CD4-positive, alpha-beta T cell treated with Interleukin-6 at 100 ng/mL for 8 hours (primary cell): ENCODE results near the gene KCNN3.
A peak's percentile ranks its signal among the peaks of the same experiment; 100 is the strongest.

Experiments used
- DNase-seq: peaks from one replicate; pipeline ENCODE4 v3.0.0-alpha.2; 2020; ENCODE audit warnings: mixed read lengths, low spot score

The KCNN3 gene

GRCh38 chr1:154770897-154771594 lies 99.0 kb downstream of the KCNN3 start:
- no peak for DNase-seq

GRCh38 chr1:154769193-154769895 lies 100.7 kb downstream of the KCNN3 start:
- DNase-seq, result no peak

- no peak for DNase-seq
These were observed 101.5 kb downstream of the KCNN3 start for GRCh38 chr1:154768456-154769125.

- DNase-seq, result no peak
These were observed 102.5 kb downstream of the KCNN3 start for GRCh38 chr1:154767315-154768240.

GRCh38 chr1:154765970-154766369 lies 104.1 kb downstream of the KCNN3 start:
- DNase-seq, result peak; percentile 17

GRCh38 chr1:154764773-154765172 lies 105.3 kb downstream of the KCNN3 start:
- no peak for DNase-seq

- no peak for DNase-seq
These were observed 105.9 kb downstream of the KCNN3 start for GRCh38 chr1:154764181-154764580.

- DNase-seq, result peak; percentile 82
These were observed 109.6 kb downstream of the KCNN3 start for GRCh38 chr1:154760469-154760933.

GRCh38 chr1:154759793-154760192 lies 110.3 kb downstream of the KCNN3 start:
- no peak for DNase-seq

- DNase-seq, result peak; percentile 60
These were observed 110.9 kb downstream of the KCNN3 start for GRCh38 chr1:154759196-154759595.

GRCh38 chr1:154758346-154758745 lies 111.7 kb downstream of the KCNN3 start:
- DNase-seq, result no peak

- no peak for DNase-seq
These were observed 113.1 kb downstream of the KCNN3 start for GRCh38 chr1:154756793-154757548.

GRCh38 chr1:154755858-154756730 lies 114.0 kb downstream of the KCNN3 start:
- DNase-seq, result no peak

GRCh38 chr1:154753426-154753825 lies 116.7 kb downstream of the KCNN3 start:
- no peak for DNase-seq

GRCh38 chr1:154752273-154753030 lies 117.6 kb downstream of the KCNN3 start:
- no peak for DNase-seq

- no peak for DNase-seq
These were observed 118.4 kb downstream of the KCNN3 start for GRCh38 chr1:154751690-154752089.

- no peak for DNase-seq
These were observed 119.1 kb downstream of the KCNN3 start for GRCh38 chr1:154750681-154751665.
